ENCODE measurements around the gene HSD3B1.

- TF ChIP-seq POLR2AphosphoS5 (IDR thresholded peaks at IDR 0.05; ENCODE audit: low read depth, low read length): no peak
- TF ChIP-seq CTCF (IDR thresholded peaks at IDR 0.05): no peak
- TF ChIP-seq REST (IDR thresholded peaks at IDR 0.05; ENCODE audit: insufficient read depth in 1 of 2, low read depth in 2 of 2, low read length in 1 of 2): no peak
These were observed 39.6 kb downstream of the HSD3B1 start for GRCh38 chr1:119546641-119547040.
